ENCODE measurements around the gene ENDOU.

Gene ENDOU

DNA sequence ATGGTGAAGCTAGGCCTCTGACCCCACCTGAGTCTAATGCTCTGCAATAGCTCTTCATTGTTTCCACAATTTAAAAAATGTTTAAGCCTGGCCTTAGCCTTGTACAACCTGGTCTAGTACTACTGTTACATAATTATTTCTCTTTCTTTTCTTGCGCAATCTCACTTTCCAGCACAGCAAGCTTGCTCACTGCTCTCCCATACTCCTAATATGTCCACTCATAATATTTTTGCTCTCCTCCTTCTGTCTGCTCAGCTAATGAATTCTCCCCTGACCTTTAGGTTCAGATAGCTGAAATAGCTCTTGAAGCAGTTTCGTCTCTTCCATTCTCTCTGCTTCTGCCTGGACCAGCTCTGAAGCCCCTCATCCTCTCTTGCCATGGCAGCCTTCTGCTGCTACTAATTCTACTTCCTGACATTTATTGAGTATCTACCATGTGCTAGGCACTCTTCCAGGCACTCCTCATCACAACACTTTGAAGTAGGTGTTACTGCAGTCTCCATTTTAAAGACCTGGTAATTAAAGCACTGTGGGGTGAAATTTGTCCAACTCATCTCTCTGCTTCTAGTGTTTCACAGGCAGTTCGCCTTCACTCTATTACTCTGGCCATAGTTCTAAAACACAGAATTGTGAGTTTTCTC is 44.9 kb upstream of the ENDOU start:
- Histone ChIP-seq H3K9me3 (ENCODE audit: low read depth, low read length) (no peaks in the 10 kb centered on the region), H3K9ac (ENCODE audit: insufficient read length) (peak overlapping the region; percentile 26), H3K36me3 (ENCODE audit: insufficient read depth, low read length) (no peaks in the 10 kb centered on the region), H3K27ac (peak overlapping the region; percentile 49; the same call in 1 of the 2 replicates), H3K4me3 (peak overlapping the region; percentile 63)
- DNase-seq (ENCODE audit: low read depth, low spot score) = no peak
- TF ChIP-seq POLR2AphosphoS5 (IDR thresholded peaks at IDR 0.05; ENCODE audit: borderline replicate concordance, low read depth, low read length) (no peak), FOXP2 (optimal IDR thresholded peaks at IDR 0.05; ENCODE audit: control extremely low read depth, extremely low read length, insufficient read depth) (no peak), EZH2 (IDR thresholded peaks at IDR 0.05) (no peak)

DNA sequence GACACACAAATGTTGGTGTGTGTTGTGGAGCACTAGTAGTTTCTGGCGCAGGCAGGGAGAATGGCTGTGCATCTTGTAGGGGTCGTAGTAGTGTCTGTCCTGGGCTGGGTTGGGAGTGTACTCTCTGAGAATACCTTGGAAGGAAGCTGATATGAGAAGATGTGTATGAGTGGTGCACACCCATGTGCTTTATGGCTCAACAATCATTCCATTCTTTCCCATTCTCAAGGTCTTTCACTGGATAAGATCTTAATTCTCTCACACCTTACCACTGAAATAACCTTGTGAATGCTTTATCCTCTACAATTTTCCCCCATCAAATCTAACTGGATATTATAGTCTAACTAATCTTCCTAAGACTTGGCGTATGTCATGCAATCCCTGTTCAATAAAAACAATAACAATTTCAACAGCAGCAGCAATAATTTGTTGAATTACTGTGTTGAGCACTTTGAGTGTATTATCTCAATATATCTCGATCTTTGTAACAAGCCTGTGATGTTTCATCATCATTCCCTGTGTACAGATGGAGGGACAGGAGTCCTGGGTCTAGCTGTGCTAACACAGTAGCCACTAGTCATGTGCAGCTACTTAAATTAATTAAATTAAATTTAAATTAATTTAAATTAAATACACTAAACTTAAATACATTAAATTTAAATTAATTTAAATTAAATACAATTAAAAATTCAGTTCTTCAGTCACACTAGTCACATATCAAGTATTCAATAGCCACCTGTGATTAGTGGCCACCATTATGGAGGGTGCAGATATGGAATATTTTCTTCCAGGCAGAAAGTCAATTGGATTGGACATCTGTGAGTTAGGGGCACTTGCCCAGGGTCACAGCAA is 44.2 kb upstream of the ENDOU start:
- TF ChIP-seq FOXP2 (optimal IDR thresholded peaks at IDR 0.05; ENCODE audit: control extremely low read depth, extremely low read length, insufficient read depth) (no peak), POLR2AphosphoS5 (IDR thresholded peaks at IDR 0.05; ENCODE audit: borderline replicate concordance, low read depth, low read length) (no peak)
- Histone ChIP-seq H3K27ac (peak overlapping the region; percentile 49; the same call in 1 of the 2 replicates), H3K9me3 (ENCODE audit: low read depth, low read length) (no peaks in the 10 kb centered on the region), H3K36me3 (ENCODE audit: insufficient read depth, low read length) (no peaks in the 10 kb centered on the region), H3K4me3 (peak overlapping the region; percentile 63; the same call in 1 of the 2 replicates), H3K9ac (ENCODE audit: insufficient read length) (peak overlapping the region; percentile 16)
- no peak for DNase-seq (ENCODE audit: low read depth, low spot score)

DNA sequence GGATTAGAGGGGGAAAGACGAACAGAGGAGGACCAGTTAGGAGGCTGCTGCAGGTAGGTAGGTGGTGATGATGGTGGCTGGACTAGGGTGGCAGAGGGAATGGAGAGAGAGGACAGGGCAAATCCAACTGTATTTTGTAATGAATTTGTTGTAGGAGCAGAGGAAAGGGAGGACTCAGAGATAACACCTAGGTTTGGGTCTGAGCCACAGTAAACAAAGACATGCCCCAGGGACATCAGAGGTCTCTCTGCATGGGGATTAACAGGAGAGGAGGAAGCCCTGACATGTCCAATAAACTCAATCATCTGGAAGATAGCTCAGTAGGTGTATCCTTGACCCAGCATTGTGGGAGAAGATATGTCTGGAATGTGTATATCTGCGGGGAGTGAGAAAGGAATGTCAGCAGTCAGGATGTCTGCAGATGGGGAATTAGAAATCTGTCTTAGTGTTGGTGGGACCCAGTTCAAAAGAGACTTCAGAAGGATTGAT is 43.1 kb upstream of the ENDOU start:
- no peak overlapping the region for H3K9ac ChIP-seq (ENCODE audit: insufficient read length)
- DNase-seq (ENCODE audit: low read depth, low spot score) = no peak
- TF ChIP-seq POLR2AphosphoS5 (IDR thresholded peaks at IDR 0.05; ENCODE audit: borderline replicate concordance, low read depth, low read length) (no peak), EZH2 (IDR thresholded peaks at IDR 0.05) (no peak), FOXP2 (optimal IDR thresholded peaks at IDR 0.05; ENCODE audit: control extremely low read depth, extremely low read length, insufficient read depth) (no peak)

DNA sequence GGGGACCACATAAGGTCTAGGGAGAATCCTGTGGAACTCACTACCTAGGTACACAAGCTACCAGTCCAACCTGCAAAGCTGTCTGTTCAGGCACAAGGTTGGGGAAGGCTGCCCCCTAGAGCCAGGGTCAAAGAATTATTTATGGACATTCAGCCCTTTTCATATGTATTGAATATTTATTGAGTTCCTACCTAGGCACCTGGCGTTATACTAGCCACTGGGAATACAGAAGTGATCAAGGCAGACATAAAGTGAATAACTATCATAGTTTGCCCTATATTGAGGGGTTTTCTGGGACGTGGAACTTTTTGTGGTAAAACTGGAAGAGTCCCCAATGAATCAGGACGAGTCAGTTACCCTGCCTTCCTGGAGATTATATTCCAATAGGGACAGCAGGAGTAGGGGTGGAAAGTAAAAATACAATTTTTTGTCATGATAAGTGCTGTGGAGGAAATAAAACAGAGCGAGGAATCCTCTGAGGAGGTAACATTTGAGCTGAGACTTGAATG is 42.0 kb upstream of the ENDOU start:
- H3K9me3 ChIP-seq (ENCODE audit: low read depth, low read length) = no peaks in the 10 kb centered on the region
- no peak for TF ChIP-seq POLR2AphosphoS5 (IDR thresholded peaks at IDR 0.05; ENCODE audit: borderline replicate concordance, low read depth, low read length)
- TF ChIP-seq FOXP2 (optimal IDR thresholded peaks at IDR 0.05; ENCODE audit: control extremely low read depth, extremely low read length, insufficient read depth) = no peak
- TF ChIP-seq EZH2 (IDR thresholded peaks at IDR 0.05) = no peak
- DNase-seq (ENCODE audit: low read depth, low spot score) = no peak
- H3K4me3 ChIP-seq = no peak overlapping the region
- no peak overlapping the region for H3K9ac ChIP-seq (ENCODE audit: insufficient read length)
- no peaks in the 10 kb centered on the region for H3K36me3 ChIP-seq (ENCODE audit: insufficient read depth, low read length)
- H3K27ac ChIP-seq = no peak overlapping the region

More for the DNA sequence above, 43.1 kb upstream of the ENDOU start:
- no peaks in the 10 kb centered on the region for H3K36me3 ChIP-seq (ENCODE audit: insufficient read depth, low read length)
- H3K9me3 ChIP-seq (ENCODE audit: low read depth, low read length) = no peaks in the 10 kb centered on the region
- no peak overlapping the region; the same call in 1 of the 2 replicates for H3K4me3 ChIP-seq
- no peak overlapping the region for H3K27ac ChIP-seq

DNA sequence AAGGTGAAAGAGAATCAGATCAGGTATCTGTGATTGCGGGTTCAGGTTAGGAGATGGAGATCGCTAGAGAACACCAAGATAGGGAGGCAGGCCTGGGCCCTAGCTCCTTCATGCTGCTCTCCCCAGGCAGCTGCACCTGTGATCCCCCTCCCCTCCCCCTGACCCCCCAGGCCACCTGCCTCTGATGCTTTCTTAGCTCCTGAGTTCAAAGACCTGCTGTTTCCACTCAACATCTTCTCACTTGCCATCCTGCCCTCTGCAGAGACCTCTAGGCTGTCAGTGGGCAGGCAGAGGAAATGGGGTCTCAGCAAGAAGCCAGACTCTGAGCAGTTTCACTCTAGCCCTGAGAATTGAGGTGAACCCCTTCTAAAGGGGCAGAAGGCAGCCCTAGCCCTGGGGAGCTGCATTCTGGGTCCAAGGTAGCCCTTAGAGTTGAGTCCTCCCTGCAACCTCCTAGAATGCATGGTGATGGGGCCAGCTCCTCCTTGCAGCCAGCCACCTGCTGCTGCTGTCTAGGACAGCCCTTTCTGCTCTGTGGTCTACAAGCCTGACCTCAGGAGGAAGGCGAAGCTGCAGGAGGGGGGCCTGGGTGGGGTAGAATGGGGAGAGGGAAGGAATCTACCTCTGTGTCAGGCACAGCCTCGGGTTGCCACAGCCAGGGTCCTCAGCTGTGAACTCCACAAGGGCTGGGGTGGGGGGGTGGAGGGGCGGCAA is 41.4 kb upstream of the ENDOU start:
- no peak overlapping the region for H3K4me3 ChIP-seq
- no peaks in the 10 kb centered on the region for H3K36me3 ChIP-seq (ENCODE audit: insufficient read depth, low read length)
- H3K9ac ChIP-seq (ENCODE audit: insufficient read length) = no peak overlapping the region
- no peak overlapping the region for H3K27ac ChIP-seq
- H3K9me3 ChIP-seq (ENCODE audit: low read depth, low read length) = no peaks in the 10 kb centered on the region
- DNase-seq (ENCODE audit: low read depth, low spot score) = no peak
- TF ChIP-seq EZH2 (IDR thresholded peaks at IDR 0.05) (no peak), FOXP2 (optimal IDR thresholded peaks at IDR 0.05; ENCODE audit: control extremely low read depth, extremely low read length, insufficient read depth) (no peak), POLR2AphosphoS5 (IDR thresholded peaks at IDR 0.05; ENCODE audit: borderline replicate concordance, low read depth, low read length) (no peak)

DNA sequence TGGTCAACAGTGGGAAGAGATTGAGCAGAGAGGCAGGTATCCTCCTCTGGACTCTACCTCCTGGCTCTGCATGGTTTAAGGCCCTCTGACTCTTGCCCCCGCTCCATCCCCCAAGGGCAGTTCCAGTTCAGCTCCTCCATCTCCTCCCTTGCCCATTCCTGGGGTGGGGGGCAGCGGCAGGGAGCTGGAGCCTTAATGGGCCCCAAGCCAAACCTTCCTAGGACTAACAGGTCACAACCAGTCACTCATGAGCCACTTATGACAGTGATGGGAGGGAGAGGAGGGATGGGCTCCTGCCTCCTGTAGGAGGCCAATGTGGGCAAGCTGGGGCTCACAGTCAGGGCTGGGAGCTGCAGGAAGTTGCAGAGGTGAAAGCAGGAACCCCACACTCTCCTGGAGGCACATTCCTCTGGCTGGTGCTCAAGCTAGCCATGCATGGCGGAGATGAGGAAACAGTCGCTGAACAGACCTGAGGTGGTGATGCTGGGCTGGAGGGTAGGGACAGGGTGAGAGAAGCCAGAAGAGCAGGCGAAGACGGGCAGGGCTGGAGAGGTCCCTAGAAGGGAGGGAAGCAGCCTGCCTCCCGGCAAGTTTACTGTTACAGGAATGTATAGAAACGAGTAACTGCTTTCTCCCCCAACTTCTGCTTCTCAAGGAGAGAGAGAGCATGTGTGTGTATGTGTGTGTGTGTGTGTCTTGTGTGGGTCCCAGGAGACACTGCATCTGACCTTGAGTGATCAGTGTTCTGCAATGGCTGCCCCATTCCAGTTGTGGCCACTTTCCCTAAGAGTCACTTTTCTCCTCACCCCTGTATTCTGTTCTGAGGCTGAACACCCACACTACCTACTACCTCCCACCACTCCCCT is 38.4 kb upstream of the ENDOU start:
- Histone ChIP-seq H3K36me3 (ENCODE audit: insufficient read depth, low read length) (no peaks in the 10 kb centered on the region), H3K9me3 (ENCODE audit: low read depth, low read length) (no peaks in the 10 kb centered on the region), H3K27ac (no peak overlapping the region), H3K9ac (ENCODE audit: insufficient read length) (no peak overlapping the region), H3K4me3 (no peak overlapping the region)
- no peak for TF ChIP-seq FOXP2 (optimal IDR thresholded peaks at IDR 0.05; ENCODE audit: control extremely low read depth, extremely low read length, insufficient read depth)
- TF ChIP-seq POLR2AphosphoS5 (IDR thresholded peaks at IDR 0.05; ENCODE audit: borderline replicate concordance, low read depth, low read length) = no peak
- no peak for TF ChIP-seq EZH2 (IDR thresholded peaks at IDR 0.05)
- no peak for DNase-seq (ENCODE audit: low read depth, low spot score)

DNA sequence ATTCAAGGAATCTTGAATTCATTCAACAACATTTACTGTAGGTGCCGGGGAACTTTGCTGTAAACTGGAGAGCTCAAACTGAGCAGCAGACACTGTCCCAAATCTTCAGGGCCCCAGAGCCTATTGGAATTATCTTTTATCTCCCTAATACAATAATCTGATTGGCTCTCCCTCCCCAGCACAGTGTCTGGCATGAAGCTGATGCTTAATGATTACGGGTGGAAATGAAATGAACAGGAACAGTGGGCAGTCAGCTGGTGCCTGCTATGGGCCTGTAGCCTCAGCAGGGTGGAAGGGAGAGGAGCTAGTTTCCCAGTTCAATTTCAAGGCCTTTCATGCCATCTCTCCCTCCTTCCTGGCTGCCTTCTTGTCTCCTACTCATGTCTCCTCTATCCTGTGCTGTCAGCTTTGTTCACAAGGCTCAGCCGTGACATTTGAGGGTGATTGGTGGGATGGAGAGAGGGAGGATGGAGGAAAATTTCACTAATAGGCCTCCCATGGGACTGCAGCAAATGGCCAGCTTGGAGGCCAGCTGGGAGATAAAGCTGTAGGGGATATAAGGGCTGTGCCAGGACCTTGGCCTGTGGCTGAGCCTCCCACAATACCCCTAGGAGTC is 37.7 kb upstream of the ENDOU start:
- Histone ChIP-seq H3K27ac (no peak overlapping the region), H3K36me3 (ENCODE audit: insufficient read depth, low read length) (no peaks in the 10 kb centered on the region), H3K9me3 (ENCODE audit: low read depth, low read length) (no peaks in the 10 kb centered on the region), H3K4me3 (no peak overlapping the region), H3K9ac (ENCODE audit: insufficient read length) (no peak overlapping the region)
- no peak for DNase-seq (ENCODE audit: low read depth, low spot score)
- TF ChIP-seq FOXP2 (optimal IDR thresholded peaks at IDR 0.05; ENCODE audit: control extremely low read depth, extremely low read length, insufficient read depth) (no peak), EZH2 (IDR thresholded peaks at IDR 0.05) (no peak), POLR2AphosphoS5 (IDR thresholded peaks at IDR 0.05; ENCODE audit: borderline replicate concordance, low read depth, low read length) (no peak)
